Fibroblast of mammary gland (primary cell): ENCODE results near the gene SH2D1B.
"Not testable (repeated sequence)": the region's sequence is repeated elsewhere in the genome, so short reads cannot be mapped to it uniquely, and the experiment has no call there.

ENCODE experiments used
- DNase-seq: peaks from one replicate; pipeline ENCODE4 v3.0.0-alpha.2; 2010; ENCODE audit warnings: low read depth
- H3K4me3 ChIP-seq: 2 replicates; pipeline ENCODE4 v1.5.1; 2011; ENCODE audit warnings: low read depth, mild to moderate bottlenecking, low read length, moderate library complexity; ENCODE audit not compliant: control insufficient read depth
- CTCF ChIP-seq: conservative IDR thresholded peaks from 2 replicates; pipeline ENCODE4 v1.5.1; 2011; ENCODE audit warnings: low read depth, low read length, inconsistent platforms; ENCODE audit not compliant: control insufficient read depth, insufficient read depth

Gene SH2D1B

GRCh38 chr1:162422662-162423375 lies 10.9 kb upstream of the SH2D1B start:
- DNase-seq, result no peak
- TF ChIP-seq CTCF, result no peak
- H3K4me3 ChIP-seq, result no peak overlapping the region

GRCh38 chr1:162421258-162422164 lies 9.6 kb upstream of the SH2D1B start:
- no peak for TF ChIP-seq CTCF
- no peak overlapping the region for H3K4me3 ChIP-seq
- no peak for DNase-seq

- no peak for TF ChIP-seq CTCF
- DNase-seq, result no peak
- H3K4me3 ChIP-seq, result no peak overlapping the region
Measured at GRCh38 chr1:162420120-162420519, 8.2 kb upstream of the SH2D1B start.

- DNase-seq, H3K4me3 ChIP-seq: not testable (repeated sequence)
Measured at GRCh38 chr1:162419450-162419931, 7.6 kb upstream of the SH2D1B start.

GRCh38 chr1:162418584-162418983 lies 6.6 kb upstream of the SH2D1B start:
- not testable (repeated sequence) for H3K4me3 ChIP-seq, DNase-seq

GRCh38 chr1:162417650-162418049 lies 5.7 kb upstream of the SH2D1B start:
- TF ChIP-seq CTCF, result no peak
- H3K4me3 ChIP-seq, result no peak overlapping the region
- DNase-seq, result no peak

- DNase-seq, result no peak
- no peak overlapping the region for H3K4me3 ChIP-seq
- TF ChIP-seq CTCF, result no peak
Measured at GRCh38 chr1:162416909-162417308, 5.0 kb upstream of the SH2D1B start.

- DNase-seq, result no peak
- no peak overlapping the region for H3K4me3 ChIP-seq
- TF ChIP-seq CTCF, result no peak
Measured at GRCh38 chr1:162416215-162416614, 4.3 kb upstream of the SH2D1B start.
